Osteoblast (primary cell): ENCODE measurements around the gene GSK3A. TPM values are rescaled to one million over a fixed set of nuclear protein-coding genes. Genes with fewer than 3 reads are reported as not detected.

Experiments used
- DNase-seq: peaks from one replicate; pipeline ENCODE4 v3.0.0; 2011; ENCODE audit warnings: low spot score, mixed read lengths; ENCODE audit not compliant: insufficient read length; ENCODE audit errors: missing footprints
- H2AFZ ChIP-seq: 2 replicates; pipeline ENCODE4 v1.6.0; 2011; ENCODE audit warnings: mild to moderate bottlenecking, low read length
- H3K27ac ChIP-seq: 2 replicates; pipeline ENCODE4 v1.5.1; 2011; ENCODE audit warnings: mild to moderate bottlenecking, low read depth, low read length, moderate library complexity
- H3K27me3 ChIP-seq: 2 replicates; pipeline ENCODE4 v1.6.0; 2012; ENCODE audit warnings: mild to moderate bottlenecking, control low read depth, inconsistent platforms, low read length, moderate library complexity; ENCODE audit not compliant: insufficient read depth
- H3K36me3 ChIP-seq: 2 replicates; pipeline ENCODE4 v1.5.1; 2011; ENCODE audit warnings: mild to moderate bottlenecking, low read length, control low read depth, moderate library complexity; ENCODE audit not compliant: insufficient read depth
- H3K4me1 ChIP-seq: 2 replicates; pipeline ENCODE4 v1.5.1; 2011; ENCODE audit warnings: mild to moderate bottlenecking, low read length, control low read depth, moderate library complexity; ENCODE audit not compliant: insufficient read depth
- H3K4me2 ChIP-seq: 2 replicates; pipeline ENCODE4 v1.6.0; 2011; ENCODE audit warnings: mild to moderate bottlenecking, low read length; ENCODE audit not compliant: insufficient read depth
- H3K4me3 ChIP-seq: fragments of 200-600 bp; sonication (generic); 3 replicates; pipeline ENCODE4 v1.5.1; 2012; ENCODE audit warnings: mild to moderate bottlenecking, low read length, inconsistent platforms; ENCODE audit not compliant: insufficient read depth
- H3K79me2 ChIP-seq: 2 replicates; pipeline ENCODE4 v1.6.0; 2012; ENCODE audit warnings: mild to moderate bottlenecking, low read length, control low read depth, inconsistent platforms; ENCODE audit not compliant: insufficient read depth
- H3K9me3 ChIP-seq: 2 replicates; pipeline ENCODE4 v1.5.1; 2011; ENCODE audit warnings: low read depth, low read length, control low read depth
- H4K20me1 ChIP-seq: 2 replicates; pipeline ENCODE4 v1.6.0; 2012; ENCODE audit warnings: mild to moderate bottlenecking, low read length, control low read depth; ENCODE audit not compliant: insufficient read depth
- total RNA-seq: library from RNA; depleted of rRNA; stranded (reverse); fragments of >200 nt; gene quantifications from 2 replicates; pipeline ENCODE4 v1.2.3, GENCODE V29; 2012
- TF ChIP-seq, protein P1 (sequence below): IDR thresholded peaks from 2 replicates; pipeline ENCODE4 v1.5.1; 2011; ENCODE audit warnings: mild to moderate bottlenecking, low read depth, low read length, moderate library complexity; ENCODE audit errors: extremely low read depth

The GSK3A gene
- total RNA-seq, 1 donor: 18.1 TPM

DNA sequence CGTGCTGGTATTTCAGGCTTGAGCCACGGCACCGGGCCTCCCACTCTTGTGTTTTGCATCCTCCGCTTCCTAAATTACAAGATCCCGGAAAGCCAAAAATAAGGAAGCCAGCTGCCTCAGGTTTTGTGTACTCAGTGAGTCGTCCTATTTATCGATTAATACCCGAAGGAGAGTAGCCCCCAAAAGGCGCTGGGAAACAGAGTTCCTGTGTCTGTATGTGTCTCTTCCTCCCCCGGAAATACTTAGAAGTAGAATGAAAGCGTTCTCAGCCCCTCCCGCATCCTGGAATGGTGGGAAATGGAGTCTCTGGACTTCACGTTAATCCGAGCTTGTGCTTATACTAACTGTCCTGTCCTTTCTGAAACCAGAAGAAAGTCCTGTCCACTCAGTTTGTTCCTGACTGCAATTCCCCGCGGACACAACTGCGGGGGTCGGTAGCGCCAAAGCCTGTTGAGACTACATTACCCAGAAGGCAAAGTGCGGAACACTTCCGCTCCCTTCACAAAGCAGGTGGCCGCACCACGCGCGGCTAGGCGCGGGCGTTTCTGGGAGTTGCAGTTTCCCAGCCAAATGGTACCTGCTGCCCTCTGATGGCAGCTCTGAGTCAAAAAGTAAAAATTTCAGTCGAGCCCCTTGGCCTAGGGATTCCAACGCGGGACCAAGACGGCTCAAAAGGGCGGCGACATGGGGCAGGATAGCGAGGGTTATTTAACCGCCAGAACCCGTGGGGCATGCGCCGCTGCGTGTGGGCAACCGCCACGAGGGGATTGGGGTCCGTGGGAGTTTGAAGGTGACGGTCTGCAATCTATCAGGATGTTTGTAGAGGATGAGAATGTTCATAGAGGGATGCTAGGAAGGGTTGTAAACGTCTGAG is 2.2 kb upstream of the GSK3A start:
- Histone ChIP-seq H4K20me1 (peaks cover 21% of the 10 kb centered on the region), H3K27me3 (no peaks in the 10 kb centered on the region), H3K36me3 (peaks cover 16% of the 10 kb centered on the region), H3K79me2 (peaks cover 50% of the 10 kb centered on the region), H3K4me3 (peak overlapping the region; percentile 79), H3K4me2 (peak overlapping the region; percentile 91), H3K4me1 (peaks cover 42% of the 10 kb centered on the region), H2AFZ (peak overlapping the region; percentile 58), H3K27ac (peak overlapping the region; percentile 70), H3K9me3 (no peaks in the 10 kb centered on the region)
- TF ChIP-seq, protein P1, sequence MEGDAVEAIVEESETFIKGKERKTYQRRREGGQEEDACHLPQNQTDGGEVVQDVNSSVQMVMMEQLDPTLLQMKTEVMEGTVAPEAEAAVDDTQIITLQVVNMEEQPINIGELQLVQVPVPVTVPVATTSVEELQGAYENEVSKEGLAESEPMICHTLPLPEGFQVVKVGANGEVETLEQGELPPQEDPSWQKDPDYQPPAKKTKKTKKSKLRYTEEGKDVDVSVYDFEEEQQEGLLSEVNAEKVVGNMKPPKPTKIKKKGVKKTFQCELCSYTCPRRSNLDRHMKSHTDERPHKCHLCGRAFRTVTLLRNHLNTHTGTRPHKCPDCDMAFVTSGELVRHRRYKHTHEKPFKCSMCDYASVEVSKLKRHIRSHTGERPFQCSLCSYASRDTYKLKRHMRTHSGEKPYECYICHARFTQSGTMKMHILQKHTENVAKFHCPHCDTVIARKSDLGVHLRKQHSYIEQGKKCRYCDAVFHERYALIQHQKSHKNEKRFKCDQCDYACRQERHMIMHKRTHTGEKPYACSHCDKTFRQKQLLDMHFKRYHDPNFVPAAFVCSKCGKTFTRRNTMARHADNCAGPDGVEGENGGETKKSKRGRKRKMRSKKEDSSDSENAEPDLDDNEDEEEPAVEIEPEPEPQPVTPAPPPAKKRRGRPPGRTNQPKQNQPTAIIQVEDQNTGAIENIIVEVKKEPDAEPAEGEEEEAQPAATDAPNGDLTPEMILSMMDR: peak; percentile 62
- peak; percentile 96 for DNase-seq

DNA sequence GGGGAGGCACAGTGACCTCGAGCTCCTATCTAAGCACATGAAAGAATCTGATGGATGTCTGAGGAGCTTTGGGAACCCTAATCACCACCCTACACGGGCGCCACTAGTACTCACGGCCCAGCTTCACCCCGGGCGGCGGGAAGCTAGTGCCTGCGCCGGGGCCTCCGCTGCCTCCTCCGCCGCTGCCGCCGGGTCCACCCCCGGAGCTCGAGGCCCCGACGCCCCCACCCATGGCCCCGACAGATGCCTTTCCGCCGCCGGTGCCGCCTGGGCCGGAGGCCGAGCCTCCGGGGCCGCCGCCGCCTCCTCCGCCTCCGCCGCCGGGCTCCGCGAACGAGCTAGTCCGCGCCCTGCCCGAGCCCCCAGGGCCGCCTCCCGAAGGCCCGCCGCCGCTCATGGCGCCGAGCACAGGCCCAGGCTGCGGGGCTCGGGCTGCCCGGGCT is 312 bp downstream of the GSK3A start:
- H3K9me3 ChIP-seq: no peaks in the 10 kb centered on the region
- peak overlapping the region; percentile 76 for H3K27ac ChIP-seq
- peak overlapping the region; percentile 94 for H3K4me2 ChIP-seq
- peak overlapping the region; percentile 79 for H3K4me3 ChIP-seq
- H3K4me1 ChIP-seq: peaks cover 38% of the 10 kb centered on the region
- TF ChIP-seq, protein P1: no peak
- DNase-seq: peak; percentile 91
- H2AFZ ChIP-seq: no peak overlapping the region
- no peaks in the 10 kb centered on the region for H3K27me3 ChIP-seq
- H3K79me2 ChIP-seq: peaks cover 40% of the 10 kb centered on the region
- peaks cover 19% of the 10 kb centered on the region for H4K20me1 ChIP-seq
- H3K36me3 ChIP-seq: peaks cover 16% of the 10 kb centered on the region

DNA sequence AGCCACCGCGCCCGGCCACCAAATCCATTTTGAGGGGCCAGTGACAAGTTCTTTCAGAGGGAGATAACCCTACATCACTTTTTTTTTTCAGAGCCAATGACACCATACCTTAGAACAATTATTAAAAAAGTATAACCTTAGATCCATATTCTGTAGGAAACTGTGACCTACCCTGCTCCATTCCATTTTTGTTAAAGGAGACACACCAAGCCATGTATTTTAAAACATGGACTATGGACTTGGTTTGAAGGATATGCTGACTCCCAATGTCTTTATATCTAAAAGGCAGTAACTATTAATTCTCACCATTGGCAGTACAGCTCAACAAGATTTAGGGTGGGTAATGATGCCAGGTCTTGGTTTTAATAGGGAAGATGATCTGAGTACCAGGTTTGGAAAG is 1.1 kb downstream of the GSK3A start:
- Histone ChIP-seq H3K9me3 (no peaks in the 10 kb centered on the region), H3K4me3 (peak overlapping the region; percentile 79), H4K20me1 (peaks cover 12% of the 10 kb centered on the region), H3K36me3 (peaks cover 22% of the 10 kb centered on the region), H3K79me2 (peaks cover 45% of the 10 kb centered on the region), H3K4me2 (peak overlapping the region; percentile 94), H3K4me1 (peaks cover 30% of the 10 kb centered on the region), H2AFZ (no peak overlapping the region), H3K27ac (peak overlapping the region; percentile 76), H3K27me3 (no peaks in the 10 kb centered on the region)
- TF ChIP-seq, protein P1: no peak
- DNase-seq: peak; percentile 68

DNA sequence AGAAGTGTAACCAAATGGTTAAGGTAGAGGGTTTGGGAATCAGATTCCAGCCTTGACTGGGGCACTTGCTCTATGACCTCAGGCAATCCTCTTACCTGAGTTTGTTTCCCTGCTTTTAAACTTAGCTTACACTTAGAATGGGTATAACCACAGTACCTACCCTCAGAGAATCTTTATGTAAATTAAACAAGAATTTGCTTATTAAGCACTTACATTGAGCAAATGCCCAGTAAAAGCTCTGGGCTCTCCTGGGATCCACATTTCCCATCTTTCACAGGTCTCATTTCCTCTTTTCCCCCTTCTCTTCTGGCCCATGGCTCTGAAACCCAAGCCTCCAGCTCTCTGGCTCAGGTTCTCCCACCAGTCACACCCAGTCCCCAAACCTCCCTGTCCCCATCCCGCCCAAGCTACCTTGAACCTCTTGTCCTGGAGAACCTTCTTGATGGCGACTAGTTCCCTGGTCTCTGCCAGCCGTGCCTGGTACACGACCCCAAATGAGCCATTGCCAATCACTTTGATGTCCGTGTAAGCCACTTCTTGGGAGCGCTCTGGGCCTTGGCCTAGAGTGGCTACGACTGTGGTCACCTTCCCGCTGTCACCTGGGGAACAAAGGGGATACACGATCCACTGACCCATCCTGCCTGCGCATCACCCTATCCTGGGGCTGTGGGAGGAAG is 2.7 kb downstream of the GSK3A start:
- peak; percentile 39 for DNase-seq
- no peak overlapping the region for H3K4me3 ChIP-seq
- TF ChIP-seq, protein P1: no peak
- H3K27ac ChIP-seq: no peak overlapping the region
- H3K36me3 ChIP-seq: peaks cover 38% of the 10 kb centered on the region
- peaks cover 19% of the 10 kb centered on the region for H3K4me1 ChIP-seq
- H3K79me2 ChIP-seq: peaks cover 58% of the 10 kb centered on the region
- no peaks in the 10 kb centered on the region for H3K27me3 ChIP-seq
- H4K20me1 ChIP-seq: peaks cover 20% of the 10 kb centered on the region
- no peaks in the 10 kb centered on the region for H3K9me3 ChIP-seq
- H2AFZ ChIP-seq: no peak overlapping the region
- H3K4me2 ChIP-seq: no peak overlapping the region
